Panc1 (cell line): Measurements from ENCODE around the gene TMEM203. TPM values are rescaled to one million over a fixed set of nuclear protein-coding genes. Genes with fewer than 3 reads are reported as not detected.

ENCODE experiments used
- ATAC-seq: fragments of 200-7000 bp; cut with Tn5 transposase; 2 replicates; pipeline ENCODE4 v1.9.1; 2020; ENCODE audit warnings: mild to moderate bottlenecking, moderate library complexity
- BruUV-seq: library from RNA; stranded (reverse); fragments of 400-500 nt; replicated peaks from 2 replicates; lab custom pipeline; 2021; lab: Mats Ljungman, UMichigan
- CTCF ChIA-PET: fragments of 300-600 bp; sonication (Branson Sonifier 250); formaldehyde crosslinking; loops from one replicate; lab custom pipeline; 2022; ENCODE audit warnings: antibody characterized with exemption; lab: Charles Lee
- POLR2A ChIA-PET: fragments of 300-600 bp; sonication (Branson Sonifier 250); formaldehyde crosslinking; loops from one replicate; lab custom pipeline; 2022; ENCODE audit warnings: antibody characterized with exemption; lab: Charles Lee
- DNase-seq: peaks from one replicate; pipeline ENCODE4 v3.0.0-alpha.2; 2010; ENCODE audit warnings: low read depth, low spot score
- H3K27ac ChIP-seq: 2 replicates; pipeline ENCODE4 v1.5.1; 2011; ENCODE audit warnings: mild to moderate bottlenecking, low read length, inconsistent platforms
- H3K27me3 ChIP-seq: fragments of 200-500 bp; sonication (Bioruptor generic); 2 replicates; pipeline ENCODE4 v1.6.0; 2014; ENCODE audit warnings: low read length, inconsistent platforms; ENCODE audit not compliant: control insufficient read depth, insufficient read depth
- H3K36me3 ChIP-seq: fragments of 200-500 bp; sonication (Bioruptor generic); 2 replicates; pipeline ENCODE4 v1.5.1; 2014; ENCODE audit warnings: inconsistent platforms, mild to moderate bottlenecking, low read length, moderate library complexity; ENCODE audit not compliant: control insufficient read depth, insufficient read depth
- H3K4me1 ChIP-seq: 2 replicates; pipeline ENCODE4 v1.5.1; 2011; ENCODE audit warnings: inconsistent platforms, mild to moderate bottlenecking, low read length, moderate library complexity; ENCODE audit not compliant: control insufficient read depth, insufficient read depth
- H3K4me3 ChIP-seq, 2 experiments: 2 replicates each; pipeline ENCODE4 v1.5.1; 2011 to 2012; ENCODE audit warnings: low read depth in 2 of 2, low read length in 2 of 2, mild to moderate bottlenecking in 2 of 2, inconsistent platforms in 1 of 2, moderate library complexity in 1 of 2
- H3K9me3 ChIP-seq: fragments of 200-500 bp; sonication (Bioruptor generic); 2 replicates; pipeline ENCODE4 v1.5.1; 2014; ENCODE audit warnings: low read depth, mild to moderate bottlenecking, inconsistent platforms, low read length, moderate library complexity; ENCODE audit not compliant: control insufficient read depth, insufficient read depth
- CTCF ChIP-seq: fragments of 450-650 bp; IDR thresholded peaks from 2 replicates; pipeline ENCODE4 v1.5.1; 2017; ENCODE audit warnings: mild to moderate bottlenecking
- POLR2AphosphoS5 ChIP-seq: IDR thresholded peaks from 2 replicates; pipeline ENCODE4 v1.6.1; 2012; ENCODE audit warnings: mild to moderate bottlenecking, low read depth, low read length, moderate library complexity
- REST ChIP-seq, 2 experiments: IDR thresholded peaks; 2 replicates each; pipeline ENCODE4 v1.6.1; 2011 to 2012; ENCODE audit warnings: low read depth in 2 of 2, control low read depth in 1 of 2, low read length in 1 of 2, mild to moderate bottlenecking in 1 of 2, moderate library complexity in 1 of 2; ENCODE audit not compliant: insufficient read depth in 1 of 2
- SIN3A ChIP-seq: IDR thresholded peaks from 2 replicates; pipeline ENCODE4 v1.6.1; 2012; ENCODE audit warnings: low read depth, mild to moderate bottlenecking, low read length, moderate library complexity, borderline replicate concordance; ENCODE audit not compliant: insufficient read depth
- TCF7L2 ChIP-seq: IDR thresholded peaks from 2 replicates; pipeline ENCODE4 v1.6.1; 2011; ENCODE audit warnings: mild to moderate bottlenecking, low read depth, low read length, inconsistent platforms
- in situ Hi-C: cut with HindIII; loops from 2 replicates; pipeline ENCODE4 v1.10.0; 2016; ENCODE audit warnings: low sequenced_read_pairs, low pct_unique_long_range_greater_than_20kb
- intact Hi-C: fragments of 100-400 bp; cut with micrococcal nuclease; formaldehyde crosslinking; loops from one replicate; pipeline ENCODE4 v1.10.0; 2022; ENCODE audit not compliant: unreplicated experiment
- total RNA-seq: library from RNA; stranded (reverse); gene quantifications from one replicate; pipeline ENCODE4 v1.2.1, GENCODE V29; 2021; ENCODE audit not compliant: unreplicated experiment

TMEM203 gene
- total RNA-seq, 1 experiment from 2014 or later = 25.4 TPM

- H3K27me3 ChIP-seq = no peaks in the 10 kb centered on the region
- H3K9me3 ChIP-seq = no peaks in the 10 kb centered on the region
- CTCF ChIA-PET = interaction anchor here (0.7 kb wide), 1 partner anchor 16 kb away, joined by 3 read pairs; no protein-coding TSS in a partner anchor
- peaks cover 4% of the 10 kb centered on the region for H3K4me1 ChIP-seq
- DNase-seq (no peak), ATAC-seq (no peak)
- intact Hi-C loops = loop anchor here (5.0 kb wide), 1 partner anchor 113 kb away; no protein-coding TSS in a partner anchor
- POLR2A ChIA-PET = interaction anchor here (0.7 kb wide), 1 partner anchor 192 kb away, joined by 16 read pairs; no protein-coding TSS in a partner anchor
- H3K4me3 ChIP-seq = no peak overlapping the region
- in situ Hi-C loops = no loop called here
- H3K36me3 ChIP-seq = no peaks in the 10 kb centered on the region
- no peak overlapping the region for H3K27ac ChIP-seq
- no TSS peak for BruUV-seq
- TF ChIP-seq POLR2AphosphoS5 (no peak), REST (IDR thresholded peaks at IDR 0.05; ENCODE audit: insufficient read depth in 1 of 2, low read depth in 2 of 2, low read length in 1 of 2) (no peak), SIN3A (no peak), CTCF (no peak), TCF7L2 (no peak)
Measured at GRCh38 chr9:137229903-137230704, 24.7 kb upstream of the TMEM203 start.

GRCh38 chr9:137228968-137229896, 23.8 kb upstream of the TMEM203 start:
- Histone ChIP-seq H3K4me3 (no peak overlapping the region), H3K27ac (no peak overlapping the region), H3K4me1 (peaks cover 7% of the 10 kb centered on the region), H3K9me3 (no peaks in the 10 kb centered on the region), H3K27me3 (no peaks in the 10 kb centered on the region), H3K36me3 (no peaks in the 10 kb centered on the region)
- no peak for ATAC-seq
- in situ Hi-C loops = no loop called here
- ChIA-PET CTCF (interaction anchor here (0.7 kb wide), 1 partner anchor 15 kb away, joined by 3 read pairs; no protein-coding TSS in a partner anchor), POLR2A (interaction anchor here (0.6 to 0.7 kb wide), 2 partner anchors 33 to 191 kb away, joined by 3 to 16 read pairs; no protein-coding TSS in a partner anchor)
- TF ChIP-seq TCF7L2 (no peak), CTCF (no peak), SIN3A (no peak), POLR2AphosphoS5 (no peak), REST (IDR thresholded peaks at IDR 0.05; ENCODE audit: insufficient read depth in 1 of 2, low read depth in 2 of 2, low read length in 1 of 2) (no peak)
- intact Hi-C loops = loop anchor here (5.0 kb wide), 1 partner anchor 112 kb away; no protein-coding TSS in a partner anchor
- DNase-seq = no peak
- no TSS peak for BruUV-seq
